CD8-positive, alpha-beta memory T cell (primary cell): ENCODE measurements around the gene LPP. TPM values are rescaled to one million over a fixed set of nuclear protein-coding genes. Genes with fewer than 3 reads are reported as not detected.

ENCODE experiments used
- CTCF ChIA-PET: fragments of 350-600 bp; sonication (Branson Sonifier 250); formaldehyde crosslinking; loops from one replicate; lab custom pipeline; 2021; ENCODE audit warnings: antibody characterized with exemption; lab: Charles Lee
- POLR2A ChIA-PET: fragments of 350-600 bp; sonication (Branson Sonifier 250); formaldehyde crosslinking; loops from one replicate; lab custom pipeline; 2021; ENCODE audit warnings: antibody characterized with exemption; lab: Charles Lee
- DNase-seq, 5 donors: peaks; one replicate each; pipeline versions ENCODE4 v3.0.0 to v3.0.0-alpha.2; 2020 to 2022; ENCODE audit warnings: mixed read lengths in 1 of 5
- H3K27ac ChIP-seq: one replicate; pipeline ENCODE4 v1.7.0; 2013; ENCODE audit warnings: low read depth, mild to moderate bottlenecking, low read length, moderate library complexity
- H3K27me3 ChIP-seq: 2 replicates; pipeline ENCODE4 v1.7.0; 2013; ENCODE audit warnings: low read length, mild to moderate bottlenecking; ENCODE audit not compliant: insufficient read depth, poor library complexity, severe bottlenecking
- H3K36me3 ChIP-seq: 2 replicates; pipeline ENCODE4 v1.7.0; 2013; ENCODE audit warnings: mild to moderate bottlenecking, low read length, moderate library complexity; ENCODE audit not compliant: insufficient read depth
- H3K4me1 ChIP-seq: 2 replicates; pipeline ENCODE4 v1.7.0; 2013; ENCODE audit warnings: mild to moderate bottlenecking, low read length, moderate library complexity; ENCODE audit not compliant: insufficient read depth
- H3K4me3 ChIP-seq: 2 replicates; pipeline ENCODE4 v1.7.0; 2013; ENCODE audit warnings: mild to moderate bottlenecking, low read length
- H3K9me3 ChIP-seq: 2 replicates; pipeline ENCODE4 v1.7.0; 2013; ENCODE audit warnings: mild to moderate bottlenecking, low read length
- H3K27ac Mint-ChIP-seq, 8 donors: one replicate each; pipeline ENCODE4 v1.8.0; 2020 to 2021; ENCODE audit warnings: mixed read lengths in 8 of 8, mild to moderate bottlenecking in 6 of 8, inconsistent platforms in 3 of 8, moderate library complexity in 3 of 8
- H3K27me3 Mint-ChIP-seq, 2 donors: one replicate each; pipeline ENCODE4 v1.8.0; 2020 to 2021; ENCODE audit warnings: mixed read lengths in 2 of 2, mild to moderate bottlenecking in 1 of 2, moderate library complexity in 1 of 2
- H3K36me3 Mint-ChIP-seq, 3 donors: one replicate each; pipeline ENCODE4 v1.8.0; 2020 to 2021; ENCODE audit warnings: mixed read lengths in 3 of 3, inconsistent platforms in 1 of 3, mild to moderate bottlenecking in 1 of 3
- H3K4me1 Mint-ChIP-seq, 3 donors: one replicate each; pipeline ENCODE4 v1.8.0; 2020 to 2021; ENCODE audit warnings: mixed read lengths in 3 of 3, inconsistent platforms in 1 of 3, mild to moderate bottlenecking in 1 of 3
- H3K4me3 Mint-ChIP-seq, 7 donors: one replicate each; pipeline ENCODE4 v1.8.0; 2020 to 2021; ENCODE audit warnings: mixed read lengths in 7 of 7, mild to moderate bottlenecking in 6 of 7, moderate library complexity in 4 of 7, inconsistent platforms in 2 of 7
- H3K9me3 Mint-ChIP-seq, 5 donors: one replicate each; pipeline ENCODE4 v1.8.0; 2020 to 2022; ENCODE audit warnings: mixed read lengths in 5 of 5, mild to moderate bottlenecking in 3 of 5, moderate library complexity in 2 of 5, inconsistent platforms in 1 of 5
- polyA plus RNA-seq: library from polyadenylated mRNA; unstranded; fragments of 300-500 nt; fragmentation: Illumina TruSeq; gene quantifications from one replicate; pipeline ENCODE4 v1.2.3, GENCODE V29; 2021
- total RNA-seq, 2 experiments: library from RNA; stranded (reverse); gene quantifications; one replicate each; pipeline ENCODE4 v1.2.3, GENCODE V29; 2021

LPP gene
- total and polyA plus RNA-seq, 3 experiments from 2014 or later, result 13.4 to 23.5 (median 18.0) TPM

- DNase-seq, result no peak
- POLR2A ChIA-PET, result no interaction called here
- Mint-ChIP-seq H3K4me1 (peaks cover 4 to 5% (median 5%) of the 10 kb centered on the region in 3 donors), H3K27ac (peak overlapping the region in 2 of 8 donors; percentile 11 to 48), H3K4me3 (no peak overlapping the region), H3K27me3 (no peaks in the 10 kb centered on the region), H3K36me3 (peaks cover 0 to 5% (median 0%) of the 10 kb centered on the region in 3 donors), H3K9me3 (peaks cover 0 to 4% (median 0%) of the 10 kb centered on the region in 5 donors)
- no peaks in the 10 kb centered on the region for H3K4me1 ChIP-seq
- CTCF ChIA-PET, result interaction anchor here (0.6 to 2.0 kb wide), 4 partner anchors 19 to 374 kb away, joined by 3 to 6 read pairs (median 4); no protein-coding TSS in a partner anchor
- H3K4me3 ChIP-seq, result no peak overlapping the region
- H3K9me3 ChIP-seq, result no peaks in the 10 kb centered on the region
- no peaks in the 10 kb centered on the region for H3K36me3 ChIP-seq
- no peak overlapping the region for H3K27ac ChIP-seq
- H3K27me3 ChIP-seq, result no peaks in the 10 kb centered on the region
Observed at GRCh38 chr3:188113756-188114155, 40.2 kb upstream of the LPP start.

GRCh38 chr3:188119846-188120245 lies 34.1 kb upstream of the LPP start:
- Mint-ChIP-seq H3K27me3 (peaks cover 0 to 3% of the 10 kb centered on the region in 2 donors), H3K36me3 (peaks cover 0 to 4% (median 2%) of the 10 kb centered on the region in 3 donors), H3K4me3 (no peak overlapping the region), H3K27ac (peak overlapping the region in 1 of 8 donors; percentile 74), H3K9me3 (peaks cover 0 to 4% (median 0%) of the 10 kb centered on the region in 5 donors), H3K4me1 (peaks cover 0 to 2% (median 0%) of the 10 kb centered on the region in 3 donors)
- POLR2A ChIA-PET, result no interaction called here
- CTCF ChIA-PET, result no interaction called here
- no peak for DNase-seq
- Histone ChIP-seq H3K27ac (no peak overlapping the region), H3K36me3 (no peaks in the 10 kb centered on the region), H3K27me3 (no peaks in the 10 kb centered on the region), H3K4me3 (no peak overlapping the region), H3K9me3 (no peaks in the 10 kb centered on the region), H3K4me1 (no peaks in the 10 kb centered on the region)

GRCh38 chr3:188122571-188123169 lies 31.3 kb upstream of the LPP start:
- Mint-ChIP-seq H3K36me3 (peaks cover 0 to 4% (median 2%) of the 10 kb centered on the region in 3 donors), H3K4me3 (no peak overlapping the region), H3K27ac (no peak overlapping the region), H3K9me3 (no peaks in the 10 kb centered on the region), H3K4me1 (peaks cover 0 to 2% (median 0%) of the 10 kb centered on the region in 3 donors), H3K27me3 (peaks cover 0 to 3% of the 10 kb centered on the region in 2 donors)
- DNase-seq, result no peak
- no peak overlapping the region for H3K4me3 ChIP-seq
- no peaks in the 10 kb centered on the region for H3K36me3 ChIP-seq
- POLR2A ChIA-PET, result no interaction called here
- CTCF ChIA-PET, result no interaction called here
- no peaks in the 10 kb centered on the region for H3K27me3 ChIP-seq
- no peak overlapping the region for H3K27ac ChIP-seq
- H3K4me1 ChIP-seq, result no peaks in the 10 kb centered on the region
- no peaks in the 10 kb centered on the region for H3K9me3 ChIP-seq

GRCh38 chr3:188123170-188123905 lies 30.6 kb upstream of the LPP start:
- H3K4me1 Mint-ChIP-seq, result peaks cover 0 to 2% (median 0%) of the 10 kb centered on the region in 3 donors
- H3K4me1 ChIP-seq, result no peaks in the 10 kb centered on the region
- no peak overlapping the region for H3K4me3 Mint-ChIP-seq
- H3K4me3 ChIP-seq, result no peak overlapping the region
- peaks cover 0 to 4% (median 2%) of the 10 kb centered on the region in 3 donors for H3K36me3 Mint-ChIP-seq
- H3K36me3 ChIP-seq, result no peaks in the 10 kb centered on the region
- H3K27me3 Mint-ChIP-seq, result peaks cover 0 to 3% of the 10 kb centered on the region in 2 donors
- ChIA-PET CTCF (no interaction called here), POLR2A (no interaction called here)
- H3K27ac Mint-ChIP-seq, result no peak overlapping the region
- no peaks in the 10 kb centered on the region for H3K9me3 Mint-ChIP-seq
- H3K9me3 ChIP-seq, result no peaks in the 10 kb centered on the region
- H3K27me3 ChIP-seq, result no peaks in the 10 kb centered on the region
- H3K27ac ChIP-seq, result no peak overlapping the region
- DNase-seq, result no peak

GRCh38 chr3:188124184-188124583 lies 29.8 kb upstream of the LPP start:
- H3K36me3 ChIP-seq, result no peaks in the 10 kb centered on the region
- Mint-ChIP-seq H3K4me3 (no peak overlapping the region), H3K27me3 (peaks cover 0 to 3% of the 10 kb centered on the region in 2 donors), H3K36me3 (peaks cover 0 to 4% (median 2%) of the 10 kb centered on the region in 3 donors), H3K27ac (no peak overlapping the region), H3K4me1 (peaks cover 0 to 2% (median 0%) of the 10 kb centered on the region in 3 donors), H3K9me3 (no peaks in the 10 kb centered on the region)
- no peaks in the 10 kb centered on the region for H3K9me3 ChIP-seq
- H3K27ac ChIP-seq, result no peak overlapping the region
- DNase-seq, result no peak
- POLR2A ChIA-PET, result no interaction called here
- no peaks in the 10 kb centered on the region for H3K27me3 ChIP-seq
- H3K4me1 ChIP-seq, result no peaks in the 10 kb centered on the region
- no peak overlapping the region for H3K4me3 ChIP-seq
- CTCF ChIA-PET, result no interaction called here

GRCh38 chr3:188125076-188125475 lies 28.9 kb upstream of the LPP start:
- H3K27ac Mint-ChIP-seq, result no peak overlapping the region
- POLR2A ChIA-PET, result no interaction called here
- Histone ChIP-seq H3K4me3 (no peak overlapping the region), H3K4me1 (no peaks in the 10 kb centered on the region), H3K27me3 (no peaks in the 10 kb centered on the region), H3K9me3 (no peaks in the 10 kb centered on the region), H3K36me3 (no peaks in the 10 kb centered on the region), H3K27ac (no peak overlapping the region)
- CTCF ChIA-PET, result no interaction called here
- no peak overlapping the region for H3K4me3 Mint-ChIP-seq
- no peaks in the 10 kb centered on the region for H3K9me3 Mint-ChIP-seq
- peaks cover 0 to 3% of the 10 kb centered on the region in 2 donors for H3K27me3 Mint-ChIP-seq
- DNase-seq, result no peak
- peaks cover 0 to 2% (median 0%) of the 10 kb centered on the region in 3 donors for H3K4me1 Mint-ChIP-seq
- peaks cover 0 to 2% (median 0%) of the 10 kb centered on the region in 3 donors for H3K36me3 Mint-ChIP-seq

- H3K4me3 Mint-ChIP-seq, result no peak overlapping the region
- no peaks in the 10 kb centered on the region for H3K9me3 Mint-ChIP-seq
- H3K27me3 ChIP-seq, result no peaks in the 10 kb centered on the region
- no peaks in the 10 kb centered on the region for H3K9me3 ChIP-seq
- ChIA-PET CTCF (no interaction called here), POLR2A (no interaction called here)
- H3K4me1 Mint-ChIP-seq, result peaks cover 0 to 2% (median 0%) of the 10 kb centered on the region in 3 donors
- no peak for DNase-seq
- H3K36me3 ChIP-seq, result no peaks in the 10 kb centered on the region
- no peaks in the 10 kb centered on the region for H3K36me3 Mint-ChIP-seq
- no peaks in the 10 kb centered on the region for H3K4me1 ChIP-seq
- peaks cover under 1 to 3% of the 10 kb centered on the region in 2 donors for H3K27me3 Mint-ChIP-seq
- no peak overlapping the region for H3K27ac ChIP-seq
- no peak overlapping the region for H3K4me3 ChIP-seq
- H3K27ac Mint-ChIP-seq, result no peak overlapping the region
Observed at GRCh38 chr3:188126276-188126675, 27.7 kb upstream of the LPP start.

GRCh38 chr3:188126934-188127333 lies 27.0 kb upstream of the LPP start:
- H3K4me3 Mint-ChIP-seq, result no peak overlapping the region
- H3K36me3 ChIP-seq, result no peaks in the 10 kb centered on the region
- H3K4me1 Mint-ChIP-seq, result peaks cover 0 to 2% (median 0%) of the 10 kb centered on the region in 3 donors
- no peak for DNase-seq
- H3K27ac Mint-ChIP-seq, result no peak overlapping the region
- H3K9me3 ChIP-seq, result no peaks in the 10 kb centered on the region
- no peaks in the 10 kb centered on the region for H3K4me1 ChIP-seq
- no peaks in the 10 kb centered on the region for H3K9me3 Mint-ChIP-seq
- no peak overlapping the region for H3K4me3 ChIP-seq
- H3K27ac ChIP-seq, result no peak overlapping the region
- no peaks in the 10 kb centered on the region for H3K27me3 ChIP-seq
- no peaks in the 10 kb centered on the region for H3K36me3 Mint-ChIP-seq
- ChIA-PET POLR2A (no interaction called here), CTCF (no interaction called here)
- H3K27me3 Mint-ChIP-seq, result peaks cover 3% of the 10 kb centered on the region in 2 donors
